RPMI7951 (cell line): Measurements from ENCODE around the gene METRN. TPM values are rescaled to one million over a fixed set of nuclear protein-coding genes. Genes with fewer than 3 reads are reported as not detected.

ENCODE experiments used
- DNase-seq: peaks from one replicate; pipeline ENCODE4 v3.0.0-alpha.2; 2012; ENCODE audit warnings: low read depth
- total RNA-seq: library from RNA; depleted of rRNA; stranded (reverse); fragments of >200 nt; shearing (Covaris generic); gene quantifications from 2 replicates; pipeline ENCODE4 v1.2.3, GENCODE V29; 2014

Gene METRN
- total RNA-seq, 1 experiment from 2014 or later: 39.2 TPM

- DNase-seq: no peak
Observed at GRCh38 chr16:759110-759910, 44.4 kb downstream of the METRN start.

- no peak for DNase-seq
Observed at GRCh38 chr16:760065-760464, 45.1 kb downstream of the METRN start.

- no peak for DNase-seq
Observed at GRCh38 chr16:760545-761343, 45.8 kb downstream of the METRN start, which contains the start of gene MSLN. MSLN (plus strand) TSS chr16:760734; CDS start chr16:762681, 1,947 bp downstream.

- no peak for DNase-seq
Observed at GRCh38 chr16:761625-762513, 47.0 kb downstream of the METRN start.

- no peak for DNase-seq
Observed at GRCh38 chr16:762595-763268, 47.8 kb downstream of the METRN start.

DNA sequence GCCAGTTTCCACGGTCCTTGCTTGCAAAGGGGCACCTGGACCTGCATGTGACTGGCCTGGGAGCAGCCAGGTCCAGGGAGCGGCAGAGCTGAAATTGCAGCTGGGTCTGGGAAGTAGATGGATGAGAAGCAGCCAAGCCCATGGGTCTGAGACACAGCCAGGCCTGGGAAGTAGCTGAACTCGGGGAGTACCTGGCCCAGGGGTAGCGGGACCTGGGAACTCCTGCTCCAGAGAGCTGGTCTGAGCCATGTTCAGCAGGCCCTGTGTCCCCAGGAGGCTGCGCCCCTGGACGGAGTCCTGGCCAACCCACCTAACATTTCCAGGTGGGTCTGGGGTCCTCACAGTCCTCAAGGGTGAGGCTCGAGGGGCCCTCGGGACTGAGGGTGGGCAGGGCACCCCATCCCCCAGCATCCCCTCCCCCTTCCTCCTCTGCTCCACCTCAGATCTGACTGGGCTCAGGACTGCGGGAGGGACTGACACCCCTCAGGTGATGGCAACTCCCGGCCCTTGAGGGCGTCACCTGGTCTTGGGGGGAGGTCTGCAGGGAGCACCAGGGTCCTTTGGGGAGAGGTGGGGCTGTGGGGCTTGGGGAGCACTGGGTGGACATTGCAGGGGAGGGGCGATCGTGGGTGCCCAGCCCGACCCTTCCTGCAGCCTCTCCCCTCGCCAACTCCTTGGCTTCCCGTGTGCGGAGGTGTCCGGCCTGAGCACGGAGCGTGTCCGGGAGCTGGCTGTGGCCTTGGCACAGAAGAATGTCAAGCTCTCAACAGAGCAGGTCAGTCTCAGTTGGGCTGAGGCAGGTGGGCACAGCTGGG lies 48.7 kb downstream of the METRN start:
- DNase-seq: no peak

DNA sequence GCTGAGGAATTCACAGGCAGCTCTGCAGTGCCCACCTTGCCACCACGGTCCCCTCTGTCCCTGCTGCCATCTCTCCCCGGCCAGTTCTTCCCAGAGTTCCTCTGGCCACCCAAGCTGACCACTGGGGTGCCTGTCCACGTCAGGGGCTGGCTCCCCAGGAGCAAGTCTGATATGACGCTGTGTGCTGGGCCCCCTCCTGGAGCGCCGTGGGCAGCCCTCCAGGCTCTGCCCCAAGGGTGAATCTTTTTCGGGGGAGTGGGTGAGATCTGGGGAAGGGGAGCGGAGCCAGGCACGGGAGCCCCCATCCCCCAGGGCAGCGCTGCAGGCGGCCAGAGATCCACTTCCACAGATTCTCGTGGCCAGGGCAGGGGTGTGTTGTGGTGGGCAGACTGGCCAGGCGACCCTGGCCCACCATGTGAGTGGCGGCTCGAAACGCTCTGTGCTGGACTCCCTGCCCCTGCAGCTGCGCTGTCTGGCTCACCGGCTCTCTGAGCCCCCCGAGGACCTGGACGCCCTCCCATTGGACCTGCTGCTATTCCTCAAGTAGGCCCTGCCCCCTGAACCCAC lies 49.3 kb downstream of the METRN start:
- no peak for DNase-seq

DNA sequence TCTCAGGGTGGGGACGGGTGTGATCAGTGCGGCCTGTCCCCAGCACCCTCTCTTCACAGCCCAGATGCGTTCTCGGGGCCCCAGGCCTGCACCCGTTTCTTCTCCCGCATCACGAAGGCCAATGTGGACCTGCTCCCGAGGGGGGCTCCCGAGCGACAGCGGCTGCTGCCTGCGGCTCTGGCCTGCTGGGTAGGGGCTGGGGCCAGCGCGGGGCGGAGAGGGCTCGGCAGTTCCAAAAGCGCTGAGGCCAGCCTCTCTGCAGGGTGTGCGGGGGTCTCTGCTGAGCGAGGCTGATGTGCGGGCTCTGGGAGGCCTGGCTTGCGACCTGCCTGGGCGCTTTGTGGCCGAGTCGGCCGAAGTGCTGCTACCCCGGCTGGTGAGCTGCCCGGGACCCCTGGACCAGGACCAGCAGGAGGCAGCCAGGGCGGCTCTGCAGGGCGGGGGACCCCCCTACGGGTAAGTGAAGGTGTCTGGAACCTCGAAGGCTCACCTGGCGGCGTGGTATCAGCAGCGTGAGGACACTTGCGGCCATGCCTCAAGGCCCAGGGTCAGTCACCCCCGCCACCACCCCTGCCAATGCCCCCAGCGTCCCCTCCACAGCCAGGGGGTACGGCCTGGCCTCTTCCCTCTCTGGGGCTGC lies 50.0 kb downstream of the METRN start:
- no peak for DNase-seq

GRCh38 chr16:765488-765865 lies 50.6 kb downstream of the METRN start:
- no peak for DNase-seq

DNA sequence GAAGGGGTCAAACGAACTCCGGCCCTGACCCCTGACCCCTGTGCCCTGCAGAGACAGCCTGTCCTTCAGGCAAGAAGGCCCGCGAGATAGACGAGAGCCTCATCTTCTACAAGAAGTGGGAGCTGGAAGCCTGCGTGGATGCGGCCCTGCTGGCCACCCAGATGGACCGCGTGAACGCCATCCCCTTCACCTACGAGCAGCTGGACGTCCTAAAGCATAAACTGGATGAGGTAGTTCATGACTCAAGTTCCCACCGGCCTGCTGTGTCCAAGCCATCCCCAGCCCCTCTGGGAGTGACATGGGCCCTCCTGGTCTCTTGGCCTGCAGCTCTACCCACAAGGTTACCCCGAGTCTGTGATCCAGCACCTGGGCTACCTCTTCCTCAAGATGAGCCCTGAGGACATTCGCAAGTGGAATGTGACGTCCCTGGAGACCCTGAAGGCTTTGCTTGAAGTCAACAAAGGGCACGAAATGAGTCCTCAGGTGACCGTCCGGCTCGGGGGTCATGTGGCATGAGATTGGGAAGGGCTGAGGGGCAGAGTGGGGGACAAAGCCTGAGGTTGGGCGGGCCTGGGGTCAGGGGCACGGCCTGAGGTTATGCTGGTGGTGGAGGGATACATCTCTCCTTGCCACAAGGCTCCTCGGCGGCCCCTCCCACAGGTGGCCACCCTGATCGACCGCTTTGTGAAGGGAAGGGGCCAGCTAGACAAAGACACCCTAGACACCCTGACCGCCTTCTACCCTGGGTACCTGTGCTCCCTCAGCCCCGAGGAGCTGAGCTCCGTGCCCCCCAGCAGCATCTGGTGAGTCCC lies 51.3 kb downstream of the METRN start:
- no peak for DNase-seq

DNA sequence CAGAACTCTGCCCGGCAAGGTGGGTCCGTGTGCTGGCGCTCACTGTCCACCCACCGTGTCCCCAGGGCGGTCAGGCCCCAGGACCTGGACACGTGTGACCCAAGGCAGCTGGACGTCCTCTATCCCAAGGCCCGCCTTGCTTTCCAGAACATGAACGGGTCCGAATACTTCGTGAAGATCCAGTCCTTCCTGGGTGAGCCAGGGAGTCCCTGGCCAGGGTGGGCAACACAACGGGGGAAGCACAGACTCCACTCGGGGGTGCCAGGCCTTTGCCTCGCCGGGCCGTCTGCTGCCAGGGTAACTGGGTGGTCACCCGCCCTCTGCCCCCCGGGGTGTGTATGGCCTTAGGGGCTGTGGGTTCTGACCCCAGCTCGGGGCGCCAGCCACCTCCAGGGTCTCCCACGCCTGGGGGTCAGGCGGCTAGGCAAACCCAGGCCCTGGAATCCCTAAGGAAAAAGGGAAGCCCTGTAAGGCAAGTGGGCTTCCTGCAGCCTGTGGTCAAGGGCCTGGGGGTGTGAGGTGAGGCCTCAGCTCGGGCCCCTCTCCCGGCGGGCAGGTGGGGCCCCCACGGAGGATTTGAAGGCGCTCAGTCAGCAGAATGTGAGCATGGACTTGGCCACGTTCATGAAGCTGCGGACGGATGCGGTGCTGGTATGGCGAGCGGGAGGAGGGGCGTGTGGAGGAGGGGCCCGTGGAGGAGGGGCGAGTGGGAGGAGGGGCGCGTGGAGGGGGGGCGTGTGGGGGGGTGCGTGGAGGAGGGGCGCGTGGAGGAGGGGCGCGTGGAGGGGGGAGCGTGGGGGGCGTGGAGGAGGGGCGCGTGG lies 52.1 kb downstream of the METRN start:
- DNase-seq: no peak

GRCh38 chr16:767743-768235 lies 52.9 kb downstream of the METRN start:
- no peak for DNase-seq

DNA sequence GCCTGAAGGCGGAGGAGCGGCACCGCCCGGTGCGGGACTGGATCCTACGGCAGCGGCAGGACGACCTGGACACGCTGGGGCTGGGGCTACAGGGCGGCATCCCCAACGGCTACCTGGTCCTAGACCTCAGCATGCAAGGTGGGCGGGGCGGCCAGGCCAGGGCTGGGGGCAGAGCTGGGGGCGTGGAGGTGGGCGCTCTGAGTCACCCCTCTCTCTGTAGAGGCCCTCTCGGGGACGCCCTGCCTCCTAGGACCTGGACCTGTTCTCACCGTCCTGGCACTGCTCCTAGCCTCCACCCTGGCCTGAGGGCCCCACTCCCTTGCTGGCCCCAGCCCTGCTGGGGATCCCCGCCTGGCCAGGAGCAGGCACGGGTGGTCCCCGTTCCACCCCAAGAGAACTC lies 53.5 kb downstream of the METRN start:
- DNase-seq: no peak
